GM18511 (cell line): Measurements from ENCODE around the gene BACE2.

Experiments used
- ATAC-seq: cut with Tn5 transposase; IDR thresholded peaks from one replicate; pipeline ENCODE4 v1.9.1; 2021; ENCODE audit warnings: mild to moderate bottlenecking, moderate library complexity; ENCODE audit not compliant: unreplicated experiment

Gene BACE2

DNA sequence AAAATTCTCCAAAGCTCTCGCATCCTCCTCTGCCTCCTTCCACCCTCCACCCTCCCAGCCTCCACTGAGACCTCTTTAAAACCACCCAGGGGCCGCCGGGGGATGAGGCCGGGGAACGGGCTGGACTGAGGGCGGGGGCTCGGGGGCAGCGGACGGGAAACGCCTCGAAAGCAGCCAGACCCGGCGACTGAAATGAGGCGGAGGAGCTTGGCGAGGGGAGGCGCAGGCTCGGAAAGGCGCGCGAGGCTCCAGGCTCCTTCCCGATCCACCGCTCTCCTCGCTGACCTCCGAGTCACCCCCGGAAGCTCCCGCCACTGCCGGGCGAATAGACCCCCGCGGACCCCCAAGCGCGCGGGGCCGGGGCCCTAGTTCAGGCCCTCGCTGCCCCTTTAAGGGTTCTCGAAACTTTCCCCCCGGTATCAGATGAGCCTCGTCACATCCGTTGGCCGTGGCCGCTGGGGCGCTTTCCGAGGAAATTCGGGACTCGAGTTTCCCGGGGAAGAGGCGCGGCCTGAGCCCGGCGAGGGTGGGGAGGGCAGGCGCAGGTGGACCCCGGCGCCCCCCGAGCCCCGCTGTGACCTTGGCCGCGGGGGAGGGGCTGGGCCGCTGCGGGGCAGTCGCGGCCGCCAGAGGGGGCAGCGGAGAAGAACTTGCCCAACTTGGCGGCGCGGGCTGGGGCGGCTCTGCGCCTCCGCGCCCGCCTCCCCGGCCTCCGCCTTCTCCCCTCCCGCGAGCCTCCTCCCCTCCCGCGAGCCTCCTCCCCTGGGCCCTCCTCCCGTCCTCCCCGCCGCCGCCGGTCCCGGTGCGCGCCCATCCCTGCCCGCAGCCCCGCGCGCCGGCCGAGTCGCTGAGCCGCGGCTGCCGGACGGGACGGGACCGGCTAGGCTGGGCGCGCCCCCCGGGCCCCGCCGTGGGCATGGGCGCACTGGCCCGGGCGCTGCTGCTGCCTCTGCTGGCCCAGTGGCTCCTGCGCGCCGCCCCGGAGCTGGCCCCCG lies at the start of gene BACE2:
TSS of gene BACE2 (plus strand) at position 813 of the 995 bp plus-strand sequence. CDS start at position 917, 104 bp downstream.
- ATAC-seq = peak; percentile 66

DNA sequence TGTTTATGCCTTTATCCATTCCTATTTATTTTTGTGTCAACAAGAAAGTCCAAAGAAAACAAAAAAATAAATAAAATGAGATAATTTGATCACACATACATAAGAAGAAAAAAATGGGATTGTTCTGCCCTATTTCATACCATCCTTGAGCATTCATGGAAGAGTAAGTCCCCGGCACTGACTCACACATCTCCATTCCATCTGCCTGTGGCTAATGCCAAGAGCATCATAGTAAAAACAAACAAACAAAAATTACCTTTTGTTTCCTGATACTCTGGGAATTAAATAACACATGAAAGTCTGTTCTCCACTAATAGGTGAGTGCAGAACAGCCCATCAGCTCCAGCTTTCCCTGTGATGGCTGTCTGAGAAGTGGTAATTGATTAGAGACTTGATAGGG lies 48.1 kb upstream of the BACE2 start:
- no peak for ATAC-seq

DNA sequence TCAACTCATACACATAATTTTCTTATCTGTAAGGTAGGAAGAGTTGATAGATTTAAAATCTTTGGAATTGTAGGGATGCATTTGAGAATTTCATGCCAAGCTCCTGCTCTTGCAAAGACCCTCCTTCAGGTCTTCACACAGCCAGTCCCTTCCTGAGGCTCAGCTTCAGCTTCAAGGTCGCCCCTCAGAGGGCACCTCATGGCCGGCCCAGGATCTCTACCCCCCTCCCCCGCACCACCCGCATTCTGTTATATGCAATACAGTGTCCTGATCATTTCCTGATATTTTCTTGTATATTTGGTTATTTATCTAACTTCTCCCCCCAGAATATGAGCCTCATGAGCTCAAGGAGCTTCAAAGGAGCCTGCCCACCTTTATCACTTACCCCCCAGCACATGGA lies 47.0 kb upstream of the BACE2 start:
- ATAC-seq = no peak

DNA sequence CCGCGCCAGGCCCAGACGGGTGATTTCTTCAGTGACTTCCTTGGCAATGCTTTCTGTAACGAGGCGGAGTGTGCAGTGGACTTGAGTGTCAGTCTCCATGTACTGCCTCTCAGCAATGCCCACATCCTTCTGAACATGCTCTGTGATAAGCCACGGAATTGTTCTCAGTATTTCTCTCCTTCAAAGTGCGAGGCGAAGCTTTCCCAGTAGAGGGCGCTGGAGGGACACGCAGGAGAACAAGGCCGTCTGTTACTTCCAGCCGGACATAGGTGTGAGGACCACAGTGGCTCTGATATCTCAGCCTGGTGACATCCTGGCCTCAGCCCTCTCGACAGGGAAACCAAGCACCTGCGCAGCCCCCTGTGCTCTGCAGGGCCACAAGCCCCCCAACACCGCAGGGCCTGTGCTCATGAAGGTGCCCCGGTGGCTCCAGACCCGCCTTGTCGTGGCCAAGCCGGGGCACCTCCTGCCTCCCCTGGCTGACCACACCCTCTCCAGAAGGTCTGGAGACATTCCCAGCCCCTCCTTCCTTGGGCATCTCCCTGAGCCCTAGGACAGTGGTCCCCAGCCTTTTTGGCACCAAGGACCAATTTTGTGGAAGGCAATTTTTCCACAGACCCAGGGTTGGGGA lies 46.1 kb upstream of the BACE2 start:
- peak; percentile 55 for ATAC-seq

DNA sequence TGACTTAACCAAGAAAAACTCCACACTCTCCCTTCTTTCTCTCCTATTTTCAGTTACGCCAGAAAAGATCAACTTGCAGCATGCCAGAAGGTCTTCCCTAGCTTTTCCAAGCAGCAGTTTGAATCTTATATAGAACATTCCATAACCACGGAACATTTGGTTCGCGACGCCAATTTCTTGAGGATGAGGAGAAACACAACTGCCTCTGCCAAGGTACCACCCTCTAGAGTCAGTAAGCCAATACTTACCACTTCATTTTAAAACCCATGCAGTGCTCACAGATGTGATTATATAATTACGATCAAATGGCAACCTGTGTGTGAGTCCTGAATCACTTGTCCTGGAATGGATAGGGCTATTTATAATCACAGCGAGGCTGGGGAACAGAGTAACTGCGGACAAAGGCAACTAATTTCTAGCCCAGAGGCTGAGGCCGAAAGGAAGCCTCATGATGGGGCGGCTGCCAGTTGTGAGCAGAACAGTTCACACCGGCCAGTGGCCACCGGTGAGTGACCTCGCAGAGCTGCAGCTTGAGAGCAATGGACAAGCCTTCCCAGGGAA lies 43.2 kb upstream of the BACE2 start:
- no peak for ATAC-seq

DNA sequence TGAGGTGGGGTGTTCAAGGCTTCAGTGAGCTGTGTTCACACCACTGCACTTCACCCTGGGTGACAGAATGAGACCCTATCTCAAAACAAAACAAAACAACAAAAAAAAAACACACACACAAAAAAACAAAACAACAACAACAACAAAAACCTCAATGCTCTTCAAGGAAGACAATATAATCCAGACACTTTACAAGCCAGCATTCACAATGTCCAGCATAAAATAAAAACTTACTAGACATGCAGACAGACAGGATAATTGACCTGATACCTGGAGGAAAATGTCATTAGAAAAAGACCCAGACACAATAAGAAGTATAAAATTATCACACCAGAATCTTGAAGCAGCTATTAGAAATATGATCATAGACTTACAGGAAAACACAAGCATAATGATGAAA lies 39.0 kb upstream of the BACE2 start:
- ATAC-seq = no peak

DNA sequence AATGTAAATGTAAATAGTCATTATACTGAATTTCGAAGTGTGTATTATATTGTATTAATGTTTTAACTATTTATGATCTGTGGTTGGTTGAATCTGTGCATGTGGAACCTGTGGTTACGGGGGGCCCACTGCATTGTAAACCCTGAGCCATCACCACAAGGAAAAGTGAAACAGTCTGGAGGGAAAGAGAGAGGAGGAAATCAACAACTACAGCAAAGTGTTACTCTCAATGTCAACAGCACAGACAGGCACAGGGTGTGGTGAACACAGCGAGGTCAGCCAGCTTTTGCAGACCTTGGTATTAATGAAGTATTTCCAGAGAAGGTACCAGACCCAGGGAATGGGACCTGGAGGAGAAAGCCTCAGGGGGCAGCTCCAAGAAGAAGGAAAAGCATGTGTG lies 37.1 kb upstream of the BACE2 start:
- no peak for ATAC-seq

DNA sequence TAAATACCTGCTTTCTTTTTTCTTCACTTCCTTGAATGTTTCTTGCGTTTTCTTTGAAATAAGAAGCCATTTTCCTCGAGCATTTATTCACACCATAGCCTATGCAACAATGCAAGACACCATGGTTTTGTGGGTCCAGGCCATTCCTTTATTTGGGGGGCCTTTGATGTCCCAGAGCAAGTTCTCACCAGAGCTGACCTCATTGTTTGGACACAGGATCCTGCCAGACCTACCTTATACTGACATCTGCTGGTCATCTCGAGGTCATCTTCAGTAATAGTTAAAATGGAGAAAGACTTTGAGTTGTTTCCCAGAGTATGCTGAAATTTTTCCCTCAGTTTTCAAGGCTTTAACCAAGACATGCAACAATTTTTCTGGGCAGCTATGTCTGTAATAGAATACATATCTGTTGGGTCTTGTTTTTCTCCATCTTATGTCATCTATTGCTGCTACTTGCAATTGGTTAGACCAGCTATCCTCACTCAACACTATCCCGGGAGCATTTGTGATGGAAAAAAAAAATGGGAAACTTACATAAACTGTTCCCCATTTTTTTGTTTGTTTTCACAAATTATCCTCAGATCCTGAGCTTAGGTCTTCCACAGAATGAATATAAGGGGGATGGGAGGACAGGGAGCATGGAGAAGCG lies 34.0 kb upstream of the BACE2 start:
- no peak for ATAC-seq

DNA sequence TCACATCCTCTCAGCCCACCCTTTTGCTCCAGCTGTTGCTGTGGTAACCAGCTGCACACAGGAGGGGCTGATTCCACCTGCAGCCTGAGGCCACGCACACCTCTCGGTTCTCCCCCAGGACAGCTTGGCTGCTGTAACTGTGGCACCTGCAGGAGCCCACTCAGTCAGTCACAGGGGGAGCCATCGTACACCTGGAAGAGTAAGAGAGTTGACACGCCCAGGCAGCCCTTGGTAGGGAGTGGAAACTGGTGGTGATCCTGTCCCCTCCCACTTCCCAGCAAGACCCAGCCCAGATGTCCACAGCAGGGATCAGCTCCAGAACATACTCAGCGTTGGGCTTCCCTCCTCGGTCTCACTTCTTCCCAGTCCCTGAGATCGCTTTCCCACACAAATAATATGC lies 32.2 kb upstream of the BACE2 start:
- ATAC-seq = no peak

DNA sequence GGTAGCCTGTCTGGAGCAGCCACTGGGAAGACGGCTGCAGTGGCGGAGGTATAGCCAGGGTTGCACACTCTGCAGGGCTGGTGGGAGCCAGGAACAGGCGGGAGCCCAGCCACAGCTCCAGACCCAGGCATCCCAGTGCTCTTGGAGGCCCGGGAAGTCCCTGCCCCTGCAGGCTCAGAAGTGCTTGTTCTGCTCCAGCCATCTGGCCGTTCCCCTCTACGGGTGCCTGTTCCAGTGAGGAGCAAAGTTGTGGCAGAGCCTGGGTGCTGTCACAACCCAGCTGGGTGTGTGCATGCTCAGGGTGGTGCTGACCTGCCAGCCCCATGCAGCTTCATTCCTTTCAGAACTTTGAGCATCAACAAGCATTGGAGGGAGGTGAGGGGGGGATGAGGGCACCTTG lies 31.7 kb upstream of the BACE2 start:
- ATAC-seq = no peak

DNA sequence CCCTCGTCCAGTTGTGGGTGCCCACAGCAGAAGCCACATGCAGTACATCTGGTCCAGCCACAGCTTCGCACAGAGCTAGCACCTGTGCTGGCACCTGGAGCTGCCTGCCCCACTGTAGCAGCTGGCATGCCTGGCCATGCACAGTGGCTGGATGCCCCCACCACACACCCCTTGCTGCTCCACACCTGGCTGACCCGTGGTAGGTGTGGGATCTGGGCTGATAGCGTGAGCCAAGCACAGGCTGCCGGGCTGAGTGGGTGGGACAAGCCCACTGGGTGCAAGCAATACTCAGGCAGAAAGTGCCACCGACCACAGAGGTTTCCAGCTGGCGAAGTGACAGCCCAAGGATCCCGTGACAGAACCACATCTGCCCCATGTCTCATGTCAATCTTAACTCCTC lies 30.6 kb upstream of the BACE2 start:
- ATAC-seq = no peak

DNA sequence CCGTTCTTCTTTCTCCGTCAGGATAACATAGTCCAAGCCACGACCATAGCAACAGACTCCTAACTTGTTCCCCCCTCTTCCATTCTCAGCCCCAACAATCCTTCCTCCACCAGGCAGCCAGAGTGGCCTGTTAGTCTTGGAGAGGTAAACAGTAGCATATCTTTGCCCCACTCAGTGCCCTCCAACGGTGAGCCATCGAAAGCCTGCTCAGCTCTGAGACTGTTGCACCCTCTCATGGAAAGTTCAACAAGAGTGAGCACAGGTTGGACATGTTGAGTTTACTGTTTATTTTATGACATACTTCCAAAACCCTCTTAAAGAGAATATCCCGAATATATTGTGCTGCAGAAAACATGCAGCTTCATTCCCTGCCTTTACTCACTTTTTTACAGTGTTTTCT lies 30.1 kb upstream of the BACE2 start:
- ATAC-seq = no peak

DNA sequence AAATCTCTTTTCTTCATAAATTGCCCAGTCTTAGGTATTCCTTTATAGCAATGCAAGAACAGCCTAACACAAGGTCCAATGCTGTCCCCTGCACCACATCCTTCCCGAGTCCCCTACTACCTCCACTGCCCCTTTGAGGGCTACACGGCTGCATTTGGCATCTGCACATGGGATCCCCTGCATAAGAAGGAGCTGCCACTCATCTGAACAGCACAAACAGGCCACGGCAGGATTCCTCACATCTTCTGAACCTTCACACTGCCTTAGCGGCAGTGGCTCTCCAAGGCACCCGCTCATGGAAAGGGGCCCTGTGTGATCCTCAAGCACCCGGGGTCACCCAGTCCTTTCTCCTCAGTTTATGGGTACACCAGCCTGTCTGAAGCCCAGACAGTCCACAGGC lies 29.2 kb upstream of the BACE2 start:
- ATAC-seq = no peak

DNA sequence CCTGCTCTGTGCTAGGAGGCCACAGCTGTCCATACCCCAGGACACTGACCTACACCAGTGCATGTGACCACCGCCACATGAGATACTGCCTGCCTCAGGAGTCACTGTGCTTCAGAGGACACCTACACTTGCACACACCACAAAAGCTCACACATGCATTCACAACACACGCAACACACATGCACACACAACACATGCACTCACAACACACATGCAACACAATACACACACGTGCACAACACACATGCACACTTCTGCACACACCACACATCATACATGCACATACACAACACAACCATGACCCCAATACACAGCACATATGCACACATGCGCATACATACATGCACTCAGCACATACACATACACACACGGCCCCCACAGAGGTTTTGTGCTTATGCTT lies 28.7 kb upstream of the BACE2 start:
- ATAC-seq = no peak

DNA sequence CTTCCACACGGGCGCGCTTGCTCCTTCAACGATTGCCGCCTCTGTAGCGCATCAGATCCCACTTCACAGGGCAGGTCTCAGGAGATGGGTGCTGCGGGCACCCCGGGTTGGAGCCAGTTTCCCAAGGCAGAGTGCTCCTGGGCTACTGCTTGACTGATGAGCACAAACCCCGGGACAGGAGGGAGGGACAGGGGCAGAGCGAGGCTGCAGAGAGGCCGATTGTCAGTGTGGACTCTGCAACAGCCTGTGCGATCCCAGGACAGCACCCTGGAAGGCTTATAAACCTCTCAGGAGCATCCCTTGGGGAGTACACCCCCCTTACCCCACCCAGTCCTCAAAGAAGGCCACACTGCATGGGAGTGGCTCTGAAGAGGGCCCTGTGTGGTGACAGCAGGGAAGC lies 28.0 kb upstream of the BACE2 start:
- ATAC-seq = no peak

DNA sequence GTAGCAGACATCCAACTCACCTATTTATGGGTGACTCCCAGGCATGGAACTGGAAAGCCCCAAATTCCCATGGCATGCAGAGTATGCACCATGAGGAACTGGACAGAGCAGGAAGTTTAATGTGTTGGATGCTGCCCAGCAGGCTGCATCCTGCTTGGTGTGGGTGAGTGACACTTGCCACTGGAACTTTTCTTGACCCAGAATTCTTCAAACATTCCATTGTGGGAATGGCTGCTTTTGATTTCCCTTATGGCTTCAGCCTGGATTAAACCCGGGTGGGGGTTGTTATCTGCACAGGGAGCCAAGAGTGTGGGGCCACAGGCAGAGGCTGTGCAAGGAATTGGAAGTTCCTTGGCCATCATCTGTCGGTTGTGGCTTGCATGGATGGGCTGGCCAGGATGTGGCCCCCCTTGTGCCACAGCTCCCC lies 26.9 kb upstream of the BACE2 start:
- ATAC-seq = no peak

DNA sequence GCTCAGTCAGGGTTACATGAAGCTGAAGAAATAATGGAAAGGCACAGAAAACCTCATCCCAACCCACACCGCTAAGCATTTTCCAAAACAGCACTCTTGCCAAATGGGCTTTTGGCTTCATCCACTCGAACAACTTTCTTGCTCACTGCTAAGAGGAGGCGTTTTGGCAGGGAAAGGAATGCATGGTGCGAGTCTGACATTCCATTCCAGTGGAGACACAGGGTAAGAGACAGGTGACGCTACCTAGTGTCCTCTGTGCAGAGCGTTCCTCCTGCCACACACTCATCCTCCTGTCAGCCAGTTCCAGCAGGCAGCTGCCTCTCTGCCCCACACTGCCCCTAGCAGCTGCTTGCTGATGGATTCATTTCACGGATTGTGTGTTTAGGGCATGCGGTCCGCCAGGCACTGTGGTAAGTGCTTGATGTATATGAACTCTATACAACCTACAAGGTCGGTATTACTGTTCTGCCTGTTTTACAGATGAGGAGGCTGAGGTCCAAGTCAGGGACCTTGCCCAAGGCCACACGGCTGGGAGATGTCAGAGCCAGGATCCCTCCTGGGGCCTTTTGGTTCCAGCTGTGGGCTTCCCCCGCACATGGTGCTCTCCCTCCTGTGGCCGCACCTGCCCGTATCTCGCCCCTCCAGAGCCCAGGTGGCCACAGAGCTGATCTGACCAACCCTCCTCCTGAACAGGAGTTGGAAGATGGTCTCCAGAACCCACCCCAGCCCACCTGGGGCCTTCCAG lies 25.7 kb upstream of the BACE2 start:
- ATAC-seq = no peak

DNA sequence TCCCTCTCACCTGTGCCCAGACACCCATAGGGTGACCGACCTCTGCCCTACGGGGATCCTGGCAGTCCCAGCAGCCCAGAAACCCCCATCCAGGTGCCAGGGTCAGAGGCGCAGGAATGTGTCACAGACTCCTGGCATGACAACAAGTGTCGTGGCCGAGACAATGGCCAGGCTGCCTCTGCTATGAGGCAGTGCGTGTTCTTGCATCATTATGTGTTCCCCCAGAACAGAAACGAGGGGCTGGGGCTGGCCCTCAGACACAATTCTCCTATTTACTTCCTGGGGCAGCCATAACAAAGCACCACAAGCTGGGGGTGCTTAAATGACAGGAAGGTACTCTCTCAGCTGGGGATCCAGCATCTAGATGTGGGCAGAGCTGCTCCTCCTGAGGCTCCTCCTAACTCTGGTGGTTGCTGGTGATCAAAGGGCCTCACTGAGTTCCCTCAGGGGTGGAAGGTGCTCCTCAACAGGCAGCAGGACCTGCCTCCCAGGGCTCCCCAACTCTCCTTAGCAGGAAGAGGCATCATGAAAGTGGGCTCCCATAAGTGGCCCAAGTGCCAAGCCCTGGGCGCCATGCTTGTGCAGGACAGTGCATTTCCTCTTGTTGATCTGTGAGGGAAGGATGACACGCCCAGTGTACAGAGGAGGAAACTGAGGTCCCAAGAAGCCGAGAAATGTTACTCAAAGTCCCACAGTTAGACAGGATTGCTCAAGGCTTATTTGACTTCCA lies 24.2 kb upstream of the BACE2 start:
- no peak for ATAC-seq

DNA sequence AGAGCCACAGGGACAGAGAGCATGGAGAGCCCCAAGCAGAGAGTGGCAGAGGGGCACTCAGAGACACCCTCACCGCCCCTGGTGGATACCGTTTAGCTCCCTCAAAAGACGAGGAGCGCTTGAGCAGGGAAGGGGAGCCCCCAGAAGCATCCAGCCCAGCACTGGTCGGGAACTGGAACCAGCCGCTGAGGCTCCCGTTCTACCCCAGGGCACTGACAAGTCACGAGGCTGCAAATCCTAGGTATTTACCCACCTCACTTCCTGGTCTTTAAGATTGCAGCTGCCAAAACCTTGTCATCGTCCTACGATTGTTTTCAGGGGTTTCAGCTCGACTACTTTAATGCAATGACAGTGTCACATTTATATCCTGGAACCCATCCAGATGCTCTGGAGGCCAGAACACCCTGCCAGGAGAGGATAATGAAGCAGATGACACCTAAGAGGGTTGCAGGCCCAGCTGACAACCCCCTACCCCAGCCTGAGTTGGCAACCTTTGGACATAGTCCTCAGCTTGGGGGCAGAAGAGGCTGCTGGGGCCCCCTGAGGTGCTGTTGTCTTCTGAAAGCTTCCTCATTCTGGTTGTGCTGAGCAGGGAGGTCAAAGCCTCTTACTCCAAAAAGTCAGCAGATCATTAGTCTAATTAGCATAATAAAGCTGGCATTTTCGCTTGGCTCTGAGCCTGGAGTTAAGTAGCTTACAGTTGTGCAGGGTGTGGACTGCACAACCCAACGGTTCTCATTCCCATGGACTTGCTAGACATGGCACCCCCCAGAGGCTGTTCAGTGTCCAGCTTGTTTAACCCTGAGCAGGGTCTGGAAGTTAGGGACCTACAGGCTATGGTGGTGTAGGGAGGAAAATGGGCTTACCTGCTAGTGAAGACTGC lies 20.6 kb upstream of the BACE2 start:
- no peak for ATAC-seq
